Keratinocyte (primary cell): ENCODE measurements around the gene WDR1. TPM values are rescaled to one million over a fixed set of nuclear protein-coding genes. Genes with fewer than 3 reads are reported as not detected.

ENCODE experiments used
- DNase-seq: peaks from one replicate; pipeline ENCODE4 v3.0.0-alpha.2; 2011; ENCODE audit warnings: low read depth, missing footprints, low spot score
- FAIRE-seq: peaks from 2 replicates; lab custom pipeline; 2011; peaks lifted over from hg19 to GRCh38; lab: Jason Lieb, UNC
- H2AFZ ChIP-seq: 2 replicates; pipeline ENCODE4 v1.6.0; 2012; ENCODE audit warnings: low read length, control low read depth, inconsistent platforms; ENCODE audit not compliant: control insufficient read depth
- H3K27ac ChIP-seq: 2 replicates; pipeline ENCODE4 v1.5.1; 2011; ENCODE audit warnings: low read length; ENCODE audit not compliant: control insufficient read depth, insufficient read depth
- H3K27me3 ChIP-seq: 3 replicates; pipeline ENCODE4 v1.6.0; 2011; ENCODE audit warnings: low read length; ENCODE audit not compliant: control insufficient read depth, insufficient read depth; ENCODE audit errors: extremely low read depth
- H3K36me3 ChIP-seq, 2 experiments: 2 replicates in 1 of 2; 3 replicates in 1 of 2; pipeline ENCODE4 v1.5.1; 2011; ENCODE audit warnings: low read length in 2 of 2, mild to moderate bottlenecking in 1 of 2; ENCODE audit not compliant: control insufficient read depth in 2 of 2, insufficient read depth in 2 of 2; ENCODE audit errors: extremely low read depth in 1 of 2
- H3K4me1 ChIP-seq: 3 replicates; pipeline ENCODE4 v1.5.1; 2011; ENCODE audit warnings: low read length; ENCODE audit not compliant: control insufficient read depth, insufficient read depth; ENCODE audit errors: extremely low read depth
- H3K4me2 ChIP-seq: 3 replicates; pipeline ENCODE4 v1.6.0; 2011; ENCODE audit warnings: low read depth, low read length; ENCODE audit not compliant: control insufficient read depth, insufficient read depth; ENCODE audit errors: extremely low read depth
- H3K4me3 ChIP-seq, 3 experiments: fragments of 200-600 bp in 1 of 3; sonication (generic) in 1 of 3; 2 replicates in 2 of 3; 3 replicates in 1 of 3; pipeline ENCODE4 v1.5.1; 2011 to 2016; ENCODE audit warnings: low read length in 3 of 3, mild to moderate bottlenecking in 3 of 3, control low read depth in 2 of 3, inconsistent platforms in 1 of 3, low read depth in 1 of 3, mixed read lengths in 1 of 3, mixed run types in 1 of 3, moderate library complexity in 1 of 3; ENCODE audit not compliant: control insufficient read depth in 2 of 3, insufficient read depth in 2 of 3; ENCODE audit errors: extremely low read depth in 1 of 3
- H3K79me2 ChIP-seq: 2 replicates; pipeline ENCODE4 v1.6.0; 2012; ENCODE audit warnings: low read length; ENCODE audit not compliant: control insufficient read depth, insufficient read depth
- H3K9ac ChIP-seq: 3 replicates; pipeline ENCODE4 v1.6.0; 2011; ENCODE audit warnings: low read length; ENCODE audit not compliant: control insufficient read depth, insufficient read depth; ENCODE audit errors: extremely low read depth
- H3K9me1 ChIP-seq: 3 replicates; pipeline ENCODE4 v1.6.0; 2011; ENCODE audit warnings: low read length; ENCODE audit not compliant: control insufficient read depth, insufficient read depth; ENCODE audit errors: extremely low read depth
- H3K9me3 ChIP-seq: 2 replicates; pipeline ENCODE4 v1.5.1; 2012; ENCODE audit warnings: low read depth, low read length; ENCODE audit not compliant: control insufficient read depth
- H4K20me1 ChIP-seq: 3 replicates; pipeline ENCODE4 v1.6.0; 2011; ENCODE audit warnings: low read length; ENCODE audit not compliant: control insufficient read depth, insufficient read depth; ENCODE audit errors: extremely low read depth
- CTCF ChIP-seq, 3 experiments: IDR thresholded peaks in 1 of 3; conservative IDR thresholded peaks in 1 of 3; optimal IDR thresholded peaks in 1 of 3; 2 replicates in 2 of 3; 3 replicates in 1 of 3; pipeline versions ENCODE3 to v1.5.1; 2011; ENCODE audit warnings: low read length in 3 of 3, mild to moderate bottlenecking in 3 of 3, moderate library complexity in 2 of 3, control low read depth in 1 of 3, inconsistent platforms in 1 of 3; ENCODE audit not compliant: insufficient read depth in 2 of 3; ENCODE audit errors: extremely low read depth in 1 of 3
- EZH2 ChIP-seq: IDR thresholded peaks from one replicate; pipeline ENCODE4 v1.6.1; 2012; ENCODE audit warnings: inconsistent platforms, mild to moderate bottlenecking, low read length, moderate library complexity
- dilution Hi-C: fragments of 300-500 bp; cut with MboI; formaldehyde crosslinking; loops from one replicate; pipeline ENCODE4 v1.7.0; 2020; ENCODE audit warnings: low sequenced_read_pairs; ENCODE audit not compliant: extremely low pct_ligation_motif_present
- polyA plus RNA-seq, 5 experiments: library from polyadenylated mRNA; depleted of rRNA in 3 of 5; stranded (reverse) in 3 of 5; stranded (forward) in 1 of 5; unstranded in 1 of 5; fragments of >200 nt; gene quantifications; 1 replicate in 1 of 5; 2 replicates in 3 of 5; 3 replicates in 1 of 5; pipeline versions ENCODE4 v1.2.1 to v1.2.3, GENCODE V29; 2011 to 2012; ENCODE audit warnings: missing spikeins in 2 of 5, low read depth in 1 of 5, low replicate concordance in 1 of 5

Gene WDR1
- polyA plus RNA-seq, 1 donor (not counting 4 experiments of a cell fraction or from before 2014, with no cell fraction given), result 423 TPM

GRCh38 chr4:10140866-10141759, 24.5 kb upstream of the WDR1 start:
- Histone ChIP-seq H3K9me3 (no peaks in the 10 kb centered on the region), H3K36me3 (no peaks in the 10 kb centered on the region), H3K4me1 (no peaks in the 10 kb centered on the region), H3K79me2 (no peaks in the 10 kb centered on the region), H3K9me1 (no peaks in the 10 kb centered on the region), H2AFZ (no peak overlapping the region), H3K4me3 (no peak overlapping the region), H4K20me1 (no peaks in the 10 kb centered on the region), H3K27ac (no peak overlapping the region), H3K4me2 (no peak overlapping the region), H3K9ac (no peak overlapping the region), H3K27me3 (peaks cover 7% of the 10 kb centered on the region)
- FAIRE-seq, result no peak
- DNase-seq, result no peak
- dilution Hi-C loops, result no loop called here
- no peak for TF ChIP-seq EZH2
- TF ChIP-seq CTCF (optimal IDR thresholded peaks at IDR 0.05 in 1 of 3, IDR thresholded peaks at IDR 0.05 in 1 of 3, conservative IDR thresholded peaks at IDR 0.05 in 1 of 3; ENCODE audit: extremely low read depth in 1 of 3, insufficient read depth in 2 of 3, low read length in 3 of 3), result no peak

- dilution Hi-C loops, result no loop called here
- FAIRE-seq, result no peak
Measured at GRCh38 chr4:10139518-10139917, 22.9 kb upstream of the WDR1 start.

More at GRCh38 chr4:10139518-10139917, 22.9 kb upstream of the WDR1 start:
- Histone ChIP-seq H4K20me1 (no peaks in the 10 kb centered on the region), H3K9me3 (no peaks in the 10 kb centered on the region), H3K4me1 (peaks cover 3% of the 10 kb centered on the region), H3K27ac (no peak overlapping the region), H3K4me2 (no peak overlapping the region), H2AFZ (no peak overlapping the region), H3K27me3 (peaks cover 7% of the 10 kb centered on the region), H3K9ac (no peak overlapping the region), H3K36me3 (no peaks in the 10 kb centered on the region), H3K79me2 (no peaks in the 10 kb centered on the region), H3K4me3 (no peak overlapping the region), H3K9me1 (no peaks in the 10 kb centered on the region)
- TF ChIP-seq EZH2, result no peak
- TF ChIP-seq CTCF (optimal IDR thresholded peaks at IDR 0.05 in 1 of 3, IDR thresholded peaks at IDR 0.05 in 1 of 3, conservative IDR thresholded peaks at IDR 0.05 in 1 of 3; ENCODE audit: extremely low read depth in 1 of 3, insufficient read depth in 2 of 3, low read length in 3 of 3), result no peak
- no peak for DNase-seq
